HG02678 (cell line): Measurements from ENCODE around the gene ADAMTS12.

Experiments
- ATAC-seq: cut with Tn5 transposase; IDR thresholded peaks from one replicate; pipeline ENCODE4 v1.9.1; 2021; ENCODE audit warnings: mild to moderate bottlenecking, moderate library complexity; ENCODE audit not compliant: unreplicated experiment

Gene ADAMTS12

DNA sequence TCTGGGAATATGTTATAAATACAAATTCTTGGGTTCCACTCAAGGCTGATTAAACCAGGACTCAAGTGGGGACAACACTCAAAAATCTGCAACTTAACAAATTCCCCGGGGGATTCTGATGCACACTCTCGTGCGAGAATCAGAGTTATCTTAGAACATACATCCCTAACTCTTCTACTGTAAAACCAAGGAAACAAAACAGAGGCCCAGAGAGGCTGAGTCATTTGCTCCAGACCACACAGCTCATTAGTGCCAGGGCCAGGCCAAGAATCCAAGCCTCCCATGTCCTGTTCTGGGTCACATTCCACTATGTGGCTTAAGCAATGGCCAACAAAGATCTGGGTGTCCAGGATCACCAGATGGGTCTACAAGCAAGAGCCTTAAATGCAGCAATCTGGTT is 166.0 kb downstream of the ADAMTS12 start:
- ATAC-seq, result no peak

GRCh38 chr5:33721491-33722200 is 170.1 kb downstream of the ADAMTS12 start:
- ATAC-seq, result no peak

- ATAC-seq, result no peak
Measured at GRCh38 chr5:33720176-33720575, 171.6 kb downstream of the ADAMTS12 start.

DNA sequence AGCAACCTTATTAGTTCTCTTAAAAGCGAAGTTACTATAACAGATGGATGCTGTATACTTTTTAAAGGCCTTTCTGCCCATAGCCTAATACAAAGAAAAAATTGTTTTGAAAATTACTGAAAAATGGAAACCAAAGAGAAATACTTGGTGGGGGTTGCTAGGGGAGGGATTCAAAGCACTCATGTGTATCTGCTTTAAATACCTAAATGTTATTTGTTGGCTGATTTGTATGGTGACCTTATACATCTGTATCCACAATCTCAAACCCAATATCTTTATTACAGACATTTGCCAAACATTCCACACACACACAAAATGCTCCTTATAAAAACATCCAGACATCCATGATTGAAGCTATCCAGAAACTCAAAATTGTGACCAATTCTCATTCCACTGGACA is 172.0 kb downstream of the ADAMTS12 start:
- no peak for ATAC-seq

GRCh38 chr5:33715661-33716060 is 176.1 kb downstream of the ADAMTS12 start:
- no peak for ATAC-seq

GRCh38 chr5:33713136-33713765 is 178.5 kb downstream of the ADAMTS12 start:
- ATAC-seq, result no peak

- no peak for ATAC-seq
Measured at GRCh38 chr5:33712664-33713063, 179.1 kb downstream of the ADAMTS12 start.

- ATAC-seq, result no peak
Measured at GRCh38 chr5:33711094-33711679, 180.6 kb downstream of the ADAMTS12 start.

DNA sequence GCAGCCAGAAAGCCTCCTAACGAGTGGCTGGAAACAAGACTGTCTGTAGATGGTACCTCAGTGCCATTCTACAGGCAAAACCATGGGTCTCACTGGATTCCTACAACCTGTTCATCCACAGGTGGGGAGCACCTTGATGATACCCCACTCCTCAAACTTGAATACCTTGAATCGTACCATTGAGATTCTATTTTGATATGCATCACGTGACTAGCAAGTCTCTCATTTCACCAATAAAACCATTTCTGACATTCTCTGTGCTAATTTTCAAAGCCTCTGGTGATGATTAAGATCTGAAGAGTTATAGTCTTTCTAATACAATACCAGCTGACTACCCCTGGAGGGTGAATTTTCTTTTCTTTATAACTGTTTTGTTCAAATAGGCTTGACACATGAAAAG is 188.9 kb downstream of the ADAMTS12 start:
- ATAC-seq, result no peak

DNA sequence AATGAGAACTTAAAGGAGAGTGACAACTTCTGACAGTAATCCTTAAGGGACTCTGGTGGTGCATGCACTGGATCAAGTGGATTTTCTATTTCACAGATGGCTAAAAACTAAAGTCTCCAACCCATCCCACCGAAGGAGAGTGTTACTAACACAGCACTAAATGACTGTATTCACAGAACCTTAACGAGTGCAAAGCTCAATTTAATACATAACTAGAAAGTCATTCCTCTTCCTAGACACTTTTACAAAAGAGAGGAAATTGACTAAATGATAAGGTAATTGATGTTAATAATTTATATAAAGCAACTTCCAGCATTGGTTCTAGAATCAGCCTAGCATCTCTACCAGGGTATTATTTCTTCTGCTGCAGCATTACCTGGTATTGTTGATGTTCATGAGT is 189.8 kb downstream of the ADAMTS12 start:
- no peak for ATAC-seq

- no peak for ATAC-seq
Measured at GRCh38 chr5:33701251-33701650, 190.5 kb downstream of the ADAMTS12 start.

- ATAC-seq, result no peak
Measured at GRCh38 chr5:33696411-33696810, 195.4 kb downstream of the ADAMTS12 start.

- no peak for ATAC-seq
Measured at GRCh38 chr5:33692980-33693379, 198.8 kb downstream of the ADAMTS12 start.

DNA sequence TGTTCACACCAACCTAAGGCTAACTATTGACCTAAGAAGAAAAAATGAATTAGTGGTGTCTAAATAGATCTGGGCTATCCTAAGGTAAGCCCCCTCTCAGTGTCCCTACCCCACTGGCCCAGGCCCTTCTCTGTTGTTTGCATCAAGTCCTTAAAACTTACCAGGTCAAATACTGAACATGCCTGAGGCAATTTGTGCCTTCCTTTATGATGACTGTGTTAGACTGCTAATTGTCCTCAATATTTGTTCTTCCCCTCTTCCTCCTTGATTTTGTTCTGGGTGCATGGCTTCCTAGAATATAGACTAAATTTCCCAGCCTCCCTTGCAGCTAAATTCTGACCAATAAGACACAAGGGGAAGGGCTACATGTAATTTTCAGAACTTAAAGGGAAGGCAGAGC is 199.9 kb downstream of the ADAMTS12 start:
- ATAC-seq, result no peak

DNA sequence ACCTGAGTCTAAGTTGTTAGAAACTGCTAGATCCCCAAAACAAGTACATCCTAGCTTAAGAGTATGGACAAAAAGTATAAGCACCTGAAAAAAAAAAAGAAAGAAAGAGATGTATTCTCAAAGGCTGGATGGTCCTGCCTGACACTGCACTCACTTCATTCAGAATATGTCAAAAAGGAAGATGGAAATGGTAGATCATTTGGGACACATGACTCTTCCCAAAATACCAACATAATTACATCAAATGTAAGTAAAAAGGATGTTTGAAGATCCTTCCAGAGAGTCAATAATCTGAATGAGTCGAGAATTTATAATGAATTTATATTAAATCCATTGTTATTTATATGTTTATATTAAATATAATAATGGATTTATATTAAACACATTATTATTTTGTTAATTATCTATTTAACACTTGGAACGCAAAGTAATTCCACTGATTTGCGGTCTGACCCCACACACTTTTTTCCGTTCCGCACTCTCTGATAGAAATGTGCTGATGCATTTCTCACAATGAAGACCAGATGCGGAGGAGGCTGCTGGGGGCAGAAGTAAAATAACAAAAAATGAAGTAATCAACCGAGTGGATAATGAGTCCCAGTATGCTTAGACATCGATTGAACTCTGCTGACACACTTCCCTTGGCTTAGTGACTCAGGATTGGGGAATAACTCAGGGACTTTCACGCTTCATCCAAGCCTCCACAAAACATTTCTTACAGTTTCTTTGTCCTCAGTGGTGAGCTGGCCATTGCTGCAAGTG is 201.2 kb downstream of the ADAMTS12 start:
- ATAC-seq, result no peak

- no peak for ATAC-seq
Measured at GRCh38 chr5:33688526-33688925, 203.3 kb downstream of the ADAMTS12 start.

- ATAC-seq, result no peak
Measured at GRCh38 chr5:33688066-33688465, 203.7 kb downstream of the ADAMTS12 start.

GRCh38 chr5:33685873-33686755 is 205.7 kb downstream of the ADAMTS12 start:
- no peak for ATAC-seq

DNA sequence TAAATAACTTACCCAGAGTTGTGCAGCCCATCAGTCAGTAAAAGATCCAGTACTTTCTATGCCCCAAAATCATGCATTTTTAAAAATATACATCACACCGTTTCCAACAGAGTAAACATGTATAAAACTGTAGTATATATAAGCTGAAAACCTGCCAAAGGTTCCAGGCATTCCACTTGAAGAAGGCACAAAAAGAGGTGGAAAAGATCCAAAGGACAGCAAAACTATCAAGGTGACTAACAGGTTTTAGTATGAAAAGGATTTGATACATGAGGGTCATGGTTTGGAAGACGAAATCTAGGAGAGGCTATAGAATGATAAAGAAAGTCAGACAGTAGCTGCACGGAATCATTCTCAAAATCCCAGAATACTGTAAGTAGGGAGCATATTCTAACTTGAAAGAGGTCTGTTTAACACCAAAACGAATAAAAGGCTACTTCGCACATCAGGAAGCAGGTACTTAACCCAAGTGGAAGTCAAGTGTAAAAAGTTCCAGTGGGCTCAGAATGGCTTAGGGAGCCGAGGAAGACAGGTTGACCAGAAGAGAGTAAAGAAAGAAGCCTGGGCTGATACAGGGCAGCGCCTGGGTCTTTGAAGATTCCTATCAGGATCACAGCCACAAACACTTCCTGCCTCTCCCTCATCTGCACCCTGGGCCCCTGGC is 207.2 kb downstream of the ADAMTS12 start:
- ATAC-seq, result no peak

- ATAC-seq, result no peak
Measured at GRCh38 chr5:33679791-33680190, 212.0 kb downstream of the ADAMTS12 start.
